GM18498 (cell line): Measurements from ENCODE around the gene G3BP1.
"Not testable (repeated sequence)": the region's sequence is repeated elsewhere in the genome, so short reads cannot be mapped to it uniquely, and the experiment has no call there.

Source experiments
- ATAC-seq: cut with Tn5 transposase; IDR thresholded peaks from one replicate; pipeline ENCODE4 v1.9.1; 2021; ENCODE audit warnings: mild to moderate bottlenecking, moderate library complexity; ENCODE audit not compliant: unreplicated experiment

Gene G3BP1

GRCh38 chr5:151793358-151793757, 21.6 kb downstream of the G3BP1 start:
- no peak for ATAC-seq

DNA sequence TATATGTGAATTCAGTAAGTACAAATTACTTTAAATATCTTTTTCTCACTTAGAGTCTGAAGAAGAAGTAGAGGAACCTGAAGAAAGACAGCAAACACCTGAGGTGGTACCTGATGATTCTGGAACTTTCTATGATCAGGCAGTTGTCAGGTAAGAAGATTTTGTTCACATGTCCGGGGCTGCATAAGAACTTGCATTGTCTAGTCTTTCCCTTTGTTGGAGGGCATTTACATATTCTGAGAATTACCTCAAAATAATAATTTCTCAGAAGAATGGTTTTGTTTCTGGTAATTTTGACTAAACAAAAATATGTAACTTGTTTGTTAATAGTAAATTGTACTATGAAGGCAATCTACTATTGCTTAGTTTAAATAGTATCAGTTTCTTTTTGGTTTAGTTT, 23.7 kb downstream of the G3BP1 start:
- no peak for ATAC-seq

DNA sequence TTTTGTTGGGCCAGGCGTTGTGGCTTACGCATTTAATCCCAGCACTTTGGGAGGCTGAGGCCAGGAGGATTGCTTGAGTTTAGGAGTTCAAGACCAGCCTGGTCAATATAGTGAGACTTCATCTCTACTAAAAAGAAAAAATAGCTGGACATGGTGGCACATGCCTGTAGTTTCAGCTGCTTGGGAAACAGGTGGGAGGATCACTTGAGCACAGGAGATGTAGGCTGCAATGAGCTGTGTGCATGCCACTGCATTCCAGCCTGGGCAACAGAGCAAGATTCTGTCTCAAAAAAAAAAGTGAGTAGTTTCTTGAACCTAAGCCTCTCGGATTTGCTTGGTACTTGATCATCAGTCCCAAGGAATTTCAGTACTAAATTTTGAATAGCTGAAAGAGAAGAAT, 26.9 kb downstream of the G3BP1 start:
- ATAC-seq, result no peak

- no peak for ATAC-seq
Measured at GRCh38 chr5:151799407-151799806, 27.7 kb downstream of the G3BP1 start.

DNA sequence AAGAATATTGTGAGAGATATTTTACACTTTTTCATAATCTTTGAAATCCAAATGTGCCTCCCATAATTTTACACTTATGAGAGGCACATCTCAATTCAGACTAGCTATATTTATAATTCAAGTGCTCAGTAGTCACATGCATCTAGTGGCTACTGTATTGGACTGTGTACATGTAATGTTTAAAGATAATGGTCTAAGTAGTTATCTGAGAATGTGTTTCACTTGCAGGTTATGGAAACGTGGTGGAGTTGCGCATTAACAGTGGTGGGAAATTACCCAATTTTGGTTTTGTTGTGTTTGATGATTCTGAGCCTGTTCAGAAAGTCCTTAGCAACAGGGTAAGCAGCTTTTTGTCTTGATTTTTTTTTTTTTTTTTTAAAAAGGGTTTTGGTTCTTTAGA, 28.8 kb downstream of the G3BP1 start:
- no peak for ATAC-seq

- no peak for ATAC-seq
Measured at GRCh38 chr5:151805414-151806223, 33.9 kb downstream of the G3BP1 start.

DNA sequence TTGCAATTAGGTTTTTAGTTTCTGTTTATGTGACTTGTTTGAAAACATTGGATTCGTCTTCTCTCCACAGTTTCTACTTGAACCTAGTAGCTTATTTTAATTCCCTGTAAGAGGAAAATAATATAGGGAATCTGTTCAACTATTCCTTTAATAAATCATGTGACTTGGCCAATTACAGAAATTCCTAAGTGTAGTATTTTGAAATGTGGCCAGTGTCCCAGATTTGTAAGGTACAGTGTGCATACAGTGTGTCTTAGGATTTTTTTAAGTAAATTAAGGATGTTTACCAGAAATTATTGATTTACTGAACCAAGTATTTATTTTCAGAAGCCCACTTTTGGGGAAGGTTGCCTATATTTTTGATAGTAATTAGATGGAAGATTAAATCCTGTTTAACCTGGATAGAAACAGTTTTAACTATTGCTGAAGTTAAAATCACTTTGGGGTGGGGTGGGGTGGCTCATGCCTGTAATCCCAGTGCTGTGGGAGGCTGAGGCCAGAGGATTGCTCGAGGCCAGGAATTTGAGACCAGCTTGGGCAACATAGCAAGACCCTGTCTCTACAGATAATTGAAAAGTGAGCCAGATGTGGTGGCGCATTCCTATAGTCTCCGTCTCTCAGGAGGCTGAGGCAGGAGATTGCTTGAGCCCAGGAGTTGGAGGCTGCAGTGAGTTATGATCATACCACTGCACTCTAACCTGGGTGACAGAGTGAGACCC, 36.9 kb downstream of the G3BP1 start:
- ATAC-seq, result no peak

DNA sequence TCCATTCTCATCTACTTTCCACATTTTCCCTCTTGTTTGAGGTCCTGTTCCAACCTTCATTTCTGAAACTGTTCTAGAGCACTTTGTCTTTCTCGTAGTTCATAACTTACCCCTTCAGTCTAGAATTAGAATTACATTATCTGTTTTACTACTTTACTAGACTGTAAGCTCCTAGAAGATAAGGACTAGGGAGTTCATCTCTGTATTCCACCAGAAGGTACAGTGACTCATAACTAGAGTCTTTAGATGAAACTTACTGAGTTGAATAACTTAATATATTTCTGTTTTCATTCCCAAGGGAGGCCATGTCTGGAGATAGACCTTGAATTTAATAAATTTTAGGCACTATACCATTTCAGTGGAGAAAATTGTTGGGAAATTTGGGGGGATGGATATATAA, 38.7 kb downstream of the G3BP1 start:
- ATAC-seq, result no peak

GRCh38 chr5:151810897-151811296, 39.1 kb downstream of the G3BP1 start:
- ATAC-seq, result no peak

DNA sequence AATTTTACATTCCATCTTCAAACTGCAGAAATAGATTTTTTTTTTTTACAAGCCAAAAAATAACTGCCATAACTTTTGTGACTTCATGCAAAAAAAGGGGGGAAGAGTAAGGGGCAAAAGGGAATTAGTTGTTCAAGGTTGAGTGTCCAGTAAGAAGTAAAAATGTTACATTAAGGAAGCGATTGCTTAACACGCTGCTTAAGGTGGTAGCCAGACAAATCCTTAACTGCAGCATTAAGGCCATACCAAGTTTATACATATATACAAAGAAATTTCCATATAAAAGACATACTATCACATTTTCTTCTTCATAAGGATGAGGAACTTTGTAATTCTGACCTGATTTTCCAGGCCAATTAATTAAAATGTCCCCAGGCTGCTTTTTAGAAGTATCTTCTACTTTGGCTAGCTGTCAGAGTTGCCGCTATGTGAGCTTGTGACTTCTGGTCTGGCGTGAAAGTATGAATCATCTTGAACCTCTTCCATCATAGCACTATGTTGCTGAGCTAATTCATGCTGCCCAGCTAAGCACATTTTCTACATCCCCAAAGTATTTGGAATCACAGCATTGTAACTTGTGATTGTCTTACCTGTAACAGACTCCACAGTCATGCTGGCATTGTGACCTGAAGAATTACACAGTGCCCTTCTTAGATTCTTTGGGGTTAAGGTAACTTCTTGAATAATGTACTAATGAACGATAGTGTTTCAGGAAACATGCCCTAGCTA, 40.0 kb downstream of the G3BP1 start:
- ATAC-seq, result no peak

GRCh38 chr5:151812757-151813309, 41.1 kb downstream of the G3BP1 start:
- no peak for ATAC-seq

DNA sequence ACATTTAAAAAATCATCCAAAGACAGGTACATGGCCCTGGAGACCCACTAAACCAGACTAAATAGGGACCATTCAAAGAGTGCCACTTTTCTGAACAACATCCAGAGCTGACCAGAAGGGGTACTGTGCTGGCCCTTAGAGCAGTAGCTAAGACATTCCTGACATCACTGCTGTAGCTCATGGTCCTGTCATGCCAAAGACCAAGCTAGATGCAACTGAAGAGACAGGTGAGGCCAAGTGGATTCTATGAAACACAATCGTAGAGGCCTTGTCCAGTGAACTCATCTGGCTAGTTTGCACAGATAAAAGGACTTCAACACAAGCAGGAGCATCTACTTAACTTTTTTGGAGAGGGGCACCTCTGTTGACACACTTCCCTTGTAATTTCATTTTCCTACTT, 43.3 kb downstream of the G3BP1 start:
- no peak for ATAC-seq

DNA sequence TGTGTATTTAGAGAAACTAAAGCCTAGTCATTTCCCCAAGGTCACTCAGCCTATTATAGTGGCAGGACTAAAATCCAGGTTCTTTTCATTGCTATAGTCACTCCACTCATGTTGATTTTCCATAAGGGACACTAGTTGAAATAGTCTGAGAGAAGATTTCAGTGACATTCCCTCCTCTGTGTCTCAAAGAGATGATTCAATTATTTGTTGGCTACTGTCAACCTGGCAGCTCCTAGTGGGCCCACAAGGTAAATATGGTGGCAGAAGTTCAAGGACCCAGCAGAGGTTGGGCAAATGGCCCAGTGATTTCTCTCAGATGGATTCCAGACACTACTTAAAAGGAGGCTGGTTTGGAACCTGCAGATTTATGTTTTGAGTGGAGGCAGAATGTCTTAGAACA, 48.1 kb downstream of the G3BP1 start:
- ATAC-seq, result no peak

GRCh38 chr5:151820271-151820670, 48.5 kb downstream of the G3BP1 start:
- no peak for ATAC-seq

GRCh38 chr5:151820903-151821302, 49.1 kb downstream of the G3BP1 start:
- no peak for ATAC-seq

DNA sequence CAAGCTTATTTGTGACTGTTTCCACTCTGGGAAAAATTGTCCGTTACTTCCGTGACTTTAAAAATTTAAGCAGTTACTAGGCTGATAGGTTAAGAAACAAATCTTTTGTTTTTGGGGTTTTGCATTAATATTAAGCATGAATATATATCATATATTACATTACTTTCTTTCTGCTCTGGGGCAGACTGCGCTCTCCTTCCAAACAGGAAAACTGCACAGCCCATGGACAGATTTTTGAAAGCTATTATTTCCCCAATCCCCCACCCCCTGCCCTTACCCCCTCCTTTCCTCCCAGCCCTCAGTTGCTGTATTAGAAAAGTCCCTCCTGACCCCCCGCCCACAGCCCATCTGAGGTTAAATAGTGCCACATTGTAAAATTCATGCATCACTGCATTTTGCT, 50.4 kb downstream of the G3BP1 start:
- no peak for ATAC-seq

DNA sequence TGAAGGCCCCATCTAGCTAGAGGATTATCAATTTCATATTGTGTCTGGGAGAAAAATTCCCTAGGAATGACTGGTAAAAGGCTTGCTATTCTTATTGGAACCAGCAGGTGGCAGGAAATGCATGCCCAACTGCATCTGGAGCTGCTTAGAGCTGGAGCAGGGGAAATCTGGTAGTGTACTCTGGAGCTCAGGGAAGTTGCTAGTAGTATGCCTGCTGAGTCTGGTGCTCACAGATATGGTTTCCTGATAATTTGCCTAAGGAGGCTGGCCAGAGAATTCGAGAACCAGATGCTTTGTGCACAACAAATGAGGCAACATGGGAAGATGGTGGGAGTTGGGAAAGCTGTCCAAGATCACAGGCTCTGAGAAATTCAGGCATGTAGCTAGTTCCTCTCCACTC, 53.7 kb downstream of the G3BP1 start:
- peak; percentile 47 for ATAC-seq

- ATAC-seq, result no peak
Measured at GRCh38 chr5:151829370-151829769, 57.6 kb downstream of the G3BP1 start.

DNA sequence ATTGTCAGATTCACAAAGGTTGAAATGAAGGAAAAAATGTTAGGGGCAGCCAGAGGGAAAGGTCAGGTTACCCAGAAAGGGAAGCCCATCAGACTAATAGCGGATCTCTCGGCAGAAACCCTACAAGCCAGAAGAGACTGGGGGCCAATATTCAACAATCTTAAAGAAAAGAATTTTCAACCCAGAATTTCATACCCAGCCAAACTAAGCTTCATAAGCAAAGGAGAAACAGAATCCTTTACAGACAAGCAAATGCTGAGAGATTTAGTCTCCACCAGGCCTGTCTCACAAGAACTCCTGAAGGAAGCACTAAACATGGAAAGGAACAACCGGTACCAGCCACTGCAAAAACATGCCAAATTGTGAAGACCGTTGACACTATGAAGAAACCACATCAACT, 61.1 kb downstream of the G3BP1 start:
- not testable (repeated sequence) for ATAC-seq

DNA sequence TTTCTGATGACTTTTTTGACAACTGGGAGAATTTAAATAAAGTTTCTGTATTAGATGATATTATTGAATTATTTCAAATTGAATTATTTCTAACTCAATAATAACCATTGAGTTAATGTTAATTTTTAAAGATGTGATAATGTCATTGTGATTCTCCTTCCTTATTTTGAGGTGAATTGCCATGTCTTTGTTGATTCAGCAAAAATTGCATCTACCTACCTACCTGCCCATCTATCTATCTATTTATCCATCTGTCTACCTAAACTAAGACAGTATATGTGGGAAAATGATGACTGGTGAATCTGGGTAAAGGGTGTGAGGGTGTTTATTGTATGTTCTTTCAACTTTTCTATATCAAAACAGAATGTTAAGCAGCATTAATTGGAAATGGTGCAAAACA, 75.0 kb downstream of the G3BP1 start:
- ATAC-seq, result no peak

GRCh38 chr5:151847871-151848270, 76.1 kb downstream of the G3BP1 start:
- ATAC-seq, result no peak
